Mammary epithelial cell (primary cell): ENCODE measurements around the gene GBE1.

Source experiments
- EZH2 ChIP-seq: IDR thresholded peaks from 2 replicates; pipeline ENCODE4 v1.6.1; 2012; ENCODE audit warnings: low read length, inconsistent platforms, borderline replicate concordance
- TF ChIP-seq, protein P1 (sequence below), 2 donors: IDR thresholded peaks in 1 of 2; conservative IDR thresholded peaks in 1 of 2; 2 replicates each; pipeline ENCODE4 v1.5.1; 2011 to 2012; ENCODE audit warnings: inconsistent platforms in 2 of 2, low read length in 2 of 2, mild to moderate bottlenecking in 2 of 2, control low read depth in 1 of 2, low read depth in 1 of 2; ENCODE audit not compliant: insufficient read depth in 1 of 2; ENCODE audit errors: extremely low read depth in 1 of 2

DNA sequence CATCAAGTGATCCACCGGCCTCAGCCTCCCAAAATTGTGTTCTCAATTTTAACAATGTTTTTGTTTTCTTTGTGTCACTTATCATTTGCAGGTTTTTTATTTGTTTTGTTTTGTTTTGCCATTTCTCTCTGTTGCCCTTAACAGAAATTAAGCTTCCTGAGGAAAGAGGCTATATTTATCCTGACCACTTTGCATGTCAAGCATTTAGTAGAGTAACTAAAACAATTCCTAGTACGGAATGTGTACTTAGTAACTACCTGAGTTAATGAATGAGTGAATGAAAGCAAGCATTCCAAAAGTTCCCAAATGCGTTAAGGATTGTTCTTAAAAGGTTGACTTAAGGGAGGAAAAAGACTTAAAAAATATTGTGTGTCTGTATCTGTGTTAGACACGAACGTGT, 193.1 kb downstream of the GBE1 start:
- TF ChIP-seq, protein P1, sequence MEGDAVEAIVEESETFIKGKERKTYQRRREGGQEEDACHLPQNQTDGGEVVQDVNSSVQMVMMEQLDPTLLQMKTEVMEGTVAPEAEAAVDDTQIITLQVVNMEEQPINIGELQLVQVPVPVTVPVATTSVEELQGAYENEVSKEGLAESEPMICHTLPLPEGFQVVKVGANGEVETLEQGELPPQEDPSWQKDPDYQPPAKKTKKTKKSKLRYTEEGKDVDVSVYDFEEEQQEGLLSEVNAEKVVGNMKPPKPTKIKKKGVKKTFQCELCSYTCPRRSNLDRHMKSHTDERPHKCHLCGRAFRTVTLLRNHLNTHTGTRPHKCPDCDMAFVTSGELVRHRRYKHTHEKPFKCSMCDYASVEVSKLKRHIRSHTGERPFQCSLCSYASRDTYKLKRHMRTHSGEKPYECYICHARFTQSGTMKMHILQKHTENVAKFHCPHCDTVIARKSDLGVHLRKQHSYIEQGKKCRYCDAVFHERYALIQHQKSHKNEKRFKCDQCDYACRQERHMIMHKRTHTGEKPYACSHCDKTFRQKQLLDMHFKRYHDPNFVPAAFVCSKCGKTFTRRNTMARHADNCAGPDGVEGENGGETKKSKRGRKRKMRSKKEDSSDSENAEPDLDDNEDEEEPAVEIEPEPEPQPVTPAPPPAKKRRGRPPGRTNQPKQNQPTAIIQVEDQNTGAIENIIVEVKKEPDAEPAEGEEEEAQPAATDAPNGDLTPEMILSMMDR (conservative IDR thresholded peaks at IDR 0.05 in 1 of 2, IDR thresholded peaks at IDR 0.05 in 1 of 2; ENCODE audit: extremely low read depth in 1 of 2, insufficient read depth in 1 of 2, low read depth in 1 of 2, low read length in 2 of 2), result no peak
- TF ChIP-seq EZH2, result no peak
